Suppressor macrophage treated with lipopolysaccharide for 1 hour (primary cell): Measurements from ENCODE around the gene PALB2.

Source experiments
- DNase-seq, 3 donors: peaks; one replicate each; pipeline ENCODE4 v3.0.0-alpha.2; 2020 to 2022

Gene PALB2

DNA sequence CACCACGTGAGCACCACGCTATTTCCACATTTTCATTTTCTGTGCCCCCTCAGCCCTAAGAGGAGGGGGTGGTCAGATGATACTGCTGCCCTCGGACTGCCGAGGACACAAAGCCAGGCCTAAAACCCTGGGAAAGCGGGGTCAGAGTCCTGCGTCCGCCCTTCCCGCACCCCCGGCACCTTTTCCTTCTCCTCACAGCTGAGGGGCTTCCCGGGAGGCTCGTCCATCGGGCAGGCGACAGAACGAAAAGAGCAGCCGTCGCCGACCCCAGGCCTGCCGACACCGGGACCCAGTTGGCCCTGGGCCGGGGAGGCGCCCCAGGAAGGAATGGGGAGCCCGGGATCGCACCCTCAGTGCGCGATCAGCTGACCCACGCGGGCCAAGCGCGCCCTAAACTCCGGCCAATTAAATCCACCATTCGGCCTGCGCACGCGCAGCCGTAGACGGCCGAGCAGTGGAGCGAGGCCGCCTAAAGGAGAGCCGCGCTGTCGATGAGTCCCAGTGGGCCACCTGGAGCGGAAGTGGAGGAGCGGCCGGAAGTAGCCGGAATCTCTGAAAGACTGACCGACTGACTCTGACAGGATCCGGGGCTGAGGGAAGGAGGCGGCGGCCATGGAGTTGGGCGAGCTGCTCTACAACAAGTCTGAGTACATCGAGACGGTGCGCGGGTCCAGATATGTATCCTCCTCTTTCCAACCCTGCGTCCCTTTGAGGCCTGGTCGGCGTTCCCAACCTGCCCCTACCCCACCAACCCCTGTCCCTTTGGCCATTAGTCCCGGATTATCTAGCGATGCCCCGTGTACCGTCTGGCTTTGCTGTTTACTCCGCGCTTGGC, at the start of gene PALB2, which contains the start of gene DCTN5:
TSS of gene PALB2 (minus strand) at position 380 of the 835 bp plus-strand sequence. CDS start at position 227, 153 bp downstream.
TSS of gene DCTN5 (plus strand) at position 536 of the 835 bp plus-strand sequence. CDS start at position 613, 77 bp downstream.
- peak; percentile 98 for DNase-seq

GRCh38 chr16:23689442-23690187, 48.5 kb upstream of the PALB2 start:
- no peak for DNase-seq

GRCh38 chr16:23687034-23687808, 46.1 kb upstream of the PALB2 start:
- no peak for DNase-seq

- no peak for DNase-seq
Observed at GRCh38 chr16:23683487-23683886, 42.4 kb upstream of the PALB2 start.

- peak; percentile 18 to 41 (median 38) for DNase-seq
Observed at GRCh38 chr16:23682181-23682580, 41.1 kb upstream of the PALB2 start.

DNA sequence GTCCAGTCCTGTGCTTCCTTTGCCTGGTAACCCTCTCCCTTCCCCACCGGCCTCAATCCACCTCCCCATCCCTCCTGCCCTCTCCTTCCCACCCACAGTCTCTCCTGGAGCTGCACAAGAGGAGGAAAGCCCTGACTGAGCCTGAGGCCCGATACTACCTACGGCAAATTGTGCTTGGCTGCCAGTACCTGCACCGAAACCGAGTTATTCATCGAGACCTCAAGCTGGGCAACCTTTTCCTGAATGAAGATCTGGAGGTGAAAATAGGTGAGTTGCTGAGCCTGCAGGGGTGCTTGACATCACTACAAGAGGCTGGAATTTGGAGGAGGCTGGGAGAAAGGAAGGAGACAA, 38.9 kb upstream of the PALB2 start:
- no peak for DNase-seq

GRCh38 chr16:23679274-23679985, 38.3 kb upstream of the PALB2 start:
- peak; percentile 70 to 75 (median 70) for DNase-seq

DNA sequence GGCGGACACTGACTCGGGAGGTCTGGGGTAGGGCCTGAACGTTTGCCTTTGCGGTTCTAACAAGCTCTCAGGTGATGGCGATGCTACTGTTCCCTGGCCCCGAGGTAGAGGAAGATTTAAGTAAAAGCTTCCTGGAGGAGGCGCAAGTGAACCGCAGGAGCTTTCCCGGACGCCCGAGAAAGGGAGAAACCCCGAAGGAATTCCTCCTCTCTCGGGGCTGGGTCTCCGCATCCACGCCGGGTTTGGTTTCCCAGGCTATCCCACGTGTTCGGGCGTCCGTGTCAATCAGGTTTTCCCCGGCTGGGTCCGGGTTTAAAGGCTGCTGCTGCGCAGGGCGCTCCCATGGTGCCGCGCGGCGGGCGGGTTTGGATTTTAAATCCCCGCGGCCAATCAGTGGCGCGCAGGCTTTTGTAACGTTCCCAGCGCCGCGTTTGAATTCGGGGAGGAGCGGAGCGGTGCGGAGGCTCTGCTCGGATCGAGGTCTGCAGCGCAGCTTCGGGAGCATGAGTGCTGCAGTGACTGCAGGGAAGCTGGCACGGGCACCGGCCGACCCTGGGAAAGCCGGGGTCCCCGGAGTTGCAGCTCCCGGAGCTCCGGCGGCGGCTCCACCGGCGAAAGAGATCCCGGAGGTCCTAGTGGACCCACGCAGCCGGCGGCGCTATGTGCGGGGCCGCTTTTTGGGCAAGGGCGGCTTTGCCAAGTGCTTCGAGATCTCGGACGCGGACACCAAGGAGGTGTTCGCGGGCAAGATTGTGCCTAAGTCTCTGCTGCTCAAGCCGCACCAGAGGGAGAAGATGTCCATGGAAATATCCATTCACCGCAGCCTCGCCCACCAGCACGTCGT, 37.5 kb upstream of the PALB2 start, which contains the start of gene PLK1:
TSS of gene PLK1 (plus strand) at position 460 of the 844 bp plus-strand sequence. CDS start at position 504, 44 bp downstream.
- DNase-seq, result peak; percentile 92 to 97 (median 94)

DNA sequence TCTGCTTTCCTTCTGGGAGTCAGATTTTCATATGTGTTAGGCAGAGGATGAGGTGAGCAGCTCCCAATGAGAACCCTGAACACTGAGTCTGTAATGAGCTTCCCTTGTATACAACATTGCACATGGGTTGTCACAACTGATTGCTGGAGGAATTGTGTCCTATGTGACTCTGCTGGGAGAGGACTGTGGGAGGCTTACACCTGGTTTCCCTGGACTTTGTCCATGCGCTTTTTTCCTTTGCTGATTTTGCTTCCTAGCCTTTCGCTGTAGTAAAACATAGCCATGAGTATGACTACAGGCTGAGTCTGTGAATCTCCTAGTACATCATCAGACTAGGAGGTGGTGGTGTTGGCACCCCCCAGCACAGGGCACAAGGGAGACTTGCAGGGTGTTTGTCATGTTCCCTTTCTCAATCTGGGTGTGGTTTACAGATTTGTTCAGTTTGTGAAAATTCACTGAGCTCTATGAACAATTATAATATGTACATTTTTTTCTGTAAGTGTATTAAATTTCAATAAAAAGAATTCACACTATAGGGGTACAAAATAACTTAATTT, 35.9 kb upstream of the PALB2 start:
- DNase-seq, result no peak

DNA sequence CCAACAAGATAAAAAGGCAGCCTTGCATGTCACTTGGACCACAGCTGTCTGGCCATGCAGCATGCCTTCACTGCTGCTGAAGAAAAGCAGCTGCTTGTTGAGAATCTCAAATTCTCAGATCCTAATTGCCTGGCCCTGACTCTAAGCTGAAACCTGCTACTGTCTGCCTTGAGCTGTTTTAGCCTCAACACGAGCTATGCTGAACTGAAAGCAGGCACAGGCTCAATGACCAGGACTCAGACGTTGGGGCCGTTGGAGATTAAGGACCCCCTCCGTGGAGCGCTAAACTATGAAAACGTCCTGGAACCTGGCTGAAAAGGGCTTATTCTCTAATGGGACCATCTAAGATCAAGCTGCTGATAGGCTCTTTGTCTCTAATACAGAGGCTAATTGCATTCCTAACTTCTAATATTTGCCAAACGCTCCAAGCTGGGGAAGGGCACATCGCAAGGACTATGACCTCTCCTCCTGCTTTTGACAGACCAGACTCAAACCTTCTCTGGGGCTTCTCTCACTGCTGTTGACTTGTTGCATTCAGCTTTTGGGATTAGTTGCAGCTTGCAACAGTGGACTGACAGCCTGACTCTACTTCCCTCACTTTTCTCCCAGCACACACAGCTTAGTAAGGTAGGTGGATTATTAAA, 33.0 kb upstream of the PALB2 start:
- no peak for DNase-seq

- DNase-seq, result peak; percentile 10 to 42 (median 38)
Observed at GRCh38 chr16:23670137-23670776, 29.1 kb upstream of the PALB2 start.

DNA sequence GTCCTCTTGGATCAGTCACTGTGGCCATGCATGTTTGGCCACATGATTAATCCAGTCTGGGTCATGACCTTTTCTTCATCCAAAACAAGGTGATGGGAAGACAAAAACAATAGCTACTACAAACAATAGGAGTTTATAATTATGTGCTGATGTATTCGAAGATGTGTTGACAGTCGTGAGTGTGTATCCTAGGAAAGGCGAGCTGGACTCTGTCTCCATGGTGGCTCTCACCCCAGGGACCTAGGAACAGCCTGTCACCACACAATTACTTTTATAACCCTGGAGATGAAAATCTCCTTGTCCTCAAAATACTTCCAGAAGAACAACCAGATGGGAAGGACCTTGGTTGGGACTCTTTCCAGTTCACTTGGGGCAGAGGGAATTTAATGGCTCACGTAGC, 27.8 kb upstream of the PALB2 start:
- DNase-seq, result no peak

- no peak for DNase-seq
Observed at GRCh38 chr16:23668225-23668624, 27.1 kb upstream of the PALB2 start.

GRCh38 chr16:23667355-23667659, 26.2 kb upstream of the PALB2 start:
- no peak for DNase-seq

DNA sequence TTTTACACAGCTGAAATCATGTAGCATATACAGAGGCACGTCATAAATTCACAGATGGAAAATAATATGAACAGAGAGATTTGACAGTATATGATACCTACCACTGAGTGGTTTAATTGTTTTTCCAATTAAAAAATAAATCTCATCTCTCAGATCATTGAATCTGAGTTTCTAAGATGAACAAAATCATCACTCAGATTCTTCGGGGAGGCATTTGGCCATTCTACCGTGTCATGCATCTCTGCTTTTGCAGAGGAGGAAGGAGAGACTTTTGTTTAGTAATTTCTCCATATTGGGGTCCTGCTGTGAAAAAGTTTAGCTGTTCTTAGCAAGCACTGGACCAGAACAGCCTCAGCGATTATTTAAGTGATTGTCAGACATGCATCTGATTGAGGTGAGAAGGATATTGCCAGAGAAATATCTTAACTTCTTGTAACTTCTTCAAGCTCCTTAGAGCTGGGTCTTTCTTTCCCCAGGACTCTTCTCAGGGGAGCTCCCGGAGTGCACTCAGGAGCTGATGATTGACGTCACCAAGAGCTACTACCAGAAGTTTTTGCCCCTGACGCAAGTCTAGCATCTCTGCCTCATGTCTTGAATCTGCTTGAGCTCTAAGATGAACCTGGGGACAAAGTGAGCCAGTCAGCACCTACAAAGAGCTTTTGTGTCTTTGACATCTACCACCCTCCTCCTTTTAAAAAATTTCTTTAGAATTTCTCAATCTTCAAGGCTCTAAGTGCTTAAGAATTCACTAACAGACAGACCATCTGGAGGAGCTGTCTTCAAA, 25.7 kb upstream of the PALB2 start:
- DNase-seq, result no peak

- DNase-seq, result no peak
Observed at GRCh38 chr16:23663918-23664317, 22.8 kb upstream of the PALB2 start.

- no peak for DNase-seq
Observed at GRCh38 chr16:23651943-23652468, 10.9 kb upstream of the PALB2 start.

- no peak for DNase-seq
Observed at GRCh38 chr16:23650674-23651416, 9.7 kb upstream of the PALB2 start.
